ENCODE measurements around the gene TEX29.

- TF ChIP-seq CTCF (IDR thresholded peaks at IDR 0.05 in 4 of 5, conservative IDR thresholded peaks at IDR 0.05 in 1 of 5) (no peak), POLR2A (IDR thresholded peaks at IDR 0.05) (no peak)
These were observed 6.2 kb downstream of the TEX29 start for GRCh38 chr13:111326621-111326965.

Measured in gastrocnemius medialis (tissue), 4 donors.